ENCODE measurements around the gene CHST10. TPM values are rescaled to one million over a fixed set of nuclear protein-coding genes. Genes with fewer than 3 reads are reported as not detected.
"Not testable (repeated sequence)": the region's sequence is repeated elsewhere in the genome, so short reads cannot be mapped to it uniquely, and the experiment has no call there.

CHST10 gene, protein sequence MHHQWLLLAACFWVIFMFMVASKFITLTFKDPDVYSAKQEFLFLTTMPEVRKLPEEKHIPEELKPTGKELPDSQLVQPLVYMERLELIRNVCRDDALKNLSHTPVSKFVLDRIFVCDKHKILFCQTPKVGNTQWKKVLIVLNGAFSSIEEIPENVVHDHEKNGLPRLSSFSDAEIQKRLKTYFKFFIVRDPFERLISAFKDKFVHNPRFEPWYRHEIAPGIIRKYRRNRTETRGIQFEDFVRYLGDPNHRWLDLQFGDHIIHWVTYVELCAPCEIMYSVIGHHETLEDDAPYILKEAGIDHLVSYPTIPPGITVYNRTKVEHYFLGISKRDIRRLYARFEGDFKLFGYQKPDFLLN
- 10 to 100 TPM in 1 of 2 experiments, 1 to 10 TPM in 1; 8.5 to 14.8 TPM for total RNA-seq

DNA sequence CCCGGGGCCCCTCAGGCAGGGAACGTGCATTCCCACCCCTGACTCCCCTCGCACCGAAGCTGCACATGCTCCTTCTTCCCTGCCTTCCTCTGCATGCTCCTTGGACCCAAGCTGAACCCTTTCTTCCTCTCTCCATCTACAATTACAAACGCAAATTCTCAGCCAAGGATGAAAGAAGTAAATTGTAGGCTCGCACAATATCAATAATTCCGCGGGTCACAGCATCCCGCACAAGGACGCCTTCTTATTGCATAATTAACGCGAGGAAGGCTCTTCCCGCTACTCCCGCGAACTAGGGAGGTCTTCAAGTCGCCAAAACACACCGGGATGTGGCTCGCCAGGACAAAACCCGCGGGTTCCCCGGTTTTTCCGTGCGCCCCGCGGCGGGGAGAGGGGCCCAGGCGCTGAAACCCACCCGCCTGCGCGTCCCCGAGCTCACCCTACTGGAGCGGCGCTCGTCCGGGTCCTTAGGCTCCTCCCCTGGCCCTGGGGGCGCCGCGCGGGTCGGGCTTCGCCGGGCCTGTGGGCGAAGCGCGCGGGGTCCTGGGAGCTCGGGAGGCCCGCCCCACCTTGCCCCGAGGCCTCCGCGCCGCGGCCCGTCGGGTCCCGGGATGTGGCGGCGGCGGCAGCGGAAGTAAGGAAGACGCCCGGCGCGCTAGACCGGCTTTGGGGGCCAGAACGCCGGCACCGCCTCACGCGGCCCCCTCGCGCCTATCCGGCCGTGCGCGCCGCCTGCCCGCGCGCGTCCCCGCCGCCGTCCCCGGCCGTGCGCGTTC, at the start of gene CHST10:
TSS of gene CHST10 (minus strand) at position 734 of the 776 bp plus-strand sequence. CDS start 10,993 bp downstream, outside the sequence.
- Mint-ChIP-seq H3K4me3 (peak within 1 kb of the TSS; percentile 83), H3K27me3 (no peaks in the 10 kb centered on the region), H3K27ac (peak within 1 kb of the TSS; percentile 72), H3K36me3 (no peaks in the 10 kb centered on the region), H3K9me3 (ENCODE audit: low read depth) (no peaks in the 10 kb centered on the region), H3K4me1 (peaks cover 25% of the 10 kb centered on the region)
- ATAC-seq (peak; percentile 96), DNase-seq (peak; percentile 66)
- CTCF ChIA-PET, result interaction anchor here (1.8 kb wide), 1 partner anchor 9 kb away, joined by 3 read pairs; no protein-coding TSS in a partner anchor

DNA sequence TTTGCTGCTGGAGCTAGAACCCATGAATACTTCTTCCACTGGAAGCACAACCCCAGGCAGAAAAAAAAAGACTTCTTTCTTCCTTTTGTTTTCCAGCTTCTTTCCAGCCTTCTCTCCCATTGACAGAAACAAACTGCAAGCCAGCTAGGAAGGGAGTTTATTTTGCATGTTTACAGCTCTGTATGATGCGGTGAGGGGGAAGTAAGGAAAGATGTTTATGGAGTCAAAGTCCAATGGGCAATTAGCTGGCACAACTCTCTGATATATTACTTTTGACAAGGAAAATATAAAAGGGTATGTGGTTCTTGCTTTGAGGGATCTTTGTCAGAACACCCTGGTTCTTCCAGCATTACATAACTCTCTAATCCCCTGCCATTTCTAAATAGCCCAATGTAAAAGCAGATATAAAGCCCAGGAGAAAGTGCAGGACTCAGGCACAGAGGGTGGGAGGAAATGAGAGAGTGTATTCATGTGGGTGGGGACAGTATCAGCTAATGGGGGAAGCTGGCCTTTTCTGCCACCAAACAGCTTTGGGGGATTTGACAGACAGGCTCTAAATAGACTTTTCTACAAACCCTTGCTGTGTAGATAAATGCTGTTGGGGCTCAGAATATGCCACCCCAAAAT, 43.5 kb upstream of the CHST10 start:
- peaks cover 7% of the 10 kb centered on the region for H3K27me3 Mint-ChIP-seq
- H3K36me3 Mint-ChIP-seq, result peaks cover 5% of the 10 kb centered on the region
- no peak for ATAC-seq
- H3K4me1 Mint-ChIP-seq, result no peaks in the 10 kb centered on the region
- no peak overlapping the region for H3K4me3 Mint-ChIP-seq
- no peak for DNase-seq
- H3K9me3 Mint-ChIP-seq (ENCODE audit: low read depth), result peaks cover 12% of the 10 kb centered on the region
- H3K27ac Mint-ChIP-seq, result no peak overlapping the region
- CTCF ChIA-PET, result no interaction called here

DNA sequence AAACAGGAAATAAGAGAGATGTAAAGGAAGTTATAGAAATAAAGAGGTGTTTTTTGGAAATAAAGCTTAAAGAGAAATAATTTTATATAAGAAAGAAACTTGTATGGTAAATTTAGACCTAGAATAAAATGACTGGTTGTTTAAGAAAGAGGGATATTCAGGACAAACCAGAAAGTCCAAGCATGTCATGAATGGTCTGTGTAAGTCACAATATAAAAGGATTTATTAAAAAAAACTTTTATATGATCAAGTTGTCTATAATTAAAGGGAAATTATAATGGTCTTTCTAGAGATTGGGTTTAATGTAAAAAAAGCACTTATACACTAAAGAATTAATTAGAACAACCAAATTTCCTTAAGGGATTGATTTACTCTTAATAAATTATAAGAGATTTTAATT, 38.9 kb upstream of the CHST10 start:
- DNase-seq, H3K4me1 Mint-ChIP-seq, H3K36me3 Mint-ChIP-seq, CTCF ChIA-PET, ATAC-seq, H3K27ac Mint-ChIP-seq, H3K4me3 Mint-ChIP-seq, H3K27me3 Mint-ChIP-seq: not testable (repeated sequence)
- peaks cover 17% of the 10 kb centered on the region for H3K9me3 Mint-ChIP-seq (ENCODE audit: low read depth)

DNA sequence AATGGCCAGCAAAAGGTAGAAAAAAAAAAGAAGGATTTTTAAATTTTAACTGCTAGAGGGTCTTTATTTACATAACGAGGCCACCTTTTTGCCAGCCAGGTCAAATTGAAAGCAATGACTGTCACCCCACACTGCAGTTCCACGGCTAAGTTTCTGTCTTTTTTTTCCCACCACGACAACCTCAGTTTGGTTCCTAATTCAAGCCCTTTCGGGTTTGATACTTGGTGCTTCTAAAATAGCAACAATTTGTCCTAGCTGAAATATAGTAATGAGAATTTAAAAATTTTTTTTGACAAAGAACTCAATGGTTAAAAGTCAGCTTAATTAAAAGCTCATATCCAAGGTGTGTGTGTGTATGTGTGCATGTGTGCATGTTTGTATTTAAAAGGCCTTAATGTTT, 36.4 kb upstream of the CHST10 start:
- peaks cover 3% of the 10 kb centered on the region for H3K36me3 Mint-ChIP-seq
- H3K4me1 Mint-ChIP-seq, result no peaks in the 10 kb centered on the region
- peaks cover 2% of the 10 kb centered on the region for H3K27me3 Mint-ChIP-seq
- DNase-seq (no peak), ATAC-seq (no peak)
- H3K27ac Mint-ChIP-seq, result no peak overlapping the region
- peaks cover 7% of the 10 kb centered on the region for H3K9me3 Mint-ChIP-seq (ENCODE audit: low read depth)
- CTCF ChIA-PET, result no interaction called here
- H3K4me3 Mint-ChIP-seq, result no peak overlapping the region

DNA sequence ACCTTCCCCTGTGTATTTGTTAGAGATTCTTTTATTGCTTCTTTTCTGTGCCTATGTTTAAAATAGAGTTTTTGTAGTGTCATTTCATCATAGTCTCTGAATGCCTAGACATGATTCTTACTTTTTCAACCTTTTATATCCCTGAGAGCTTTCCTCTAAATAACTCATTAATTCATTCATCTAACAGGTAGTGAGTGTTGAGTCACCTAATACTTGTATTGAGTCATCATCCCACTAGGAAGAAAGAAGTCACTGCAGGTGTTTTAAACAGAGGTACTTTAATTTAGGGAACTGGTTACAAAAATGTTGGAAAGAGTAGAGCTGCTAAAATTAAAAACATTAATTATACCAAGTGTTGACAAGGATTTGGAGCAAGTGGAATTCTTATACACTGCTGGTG, 34.3 kb upstream of the CHST10 start:
- H3K27me3 Mint-ChIP-seq, result peaks cover 2% of the 10 kb centered on the region

DNA sequence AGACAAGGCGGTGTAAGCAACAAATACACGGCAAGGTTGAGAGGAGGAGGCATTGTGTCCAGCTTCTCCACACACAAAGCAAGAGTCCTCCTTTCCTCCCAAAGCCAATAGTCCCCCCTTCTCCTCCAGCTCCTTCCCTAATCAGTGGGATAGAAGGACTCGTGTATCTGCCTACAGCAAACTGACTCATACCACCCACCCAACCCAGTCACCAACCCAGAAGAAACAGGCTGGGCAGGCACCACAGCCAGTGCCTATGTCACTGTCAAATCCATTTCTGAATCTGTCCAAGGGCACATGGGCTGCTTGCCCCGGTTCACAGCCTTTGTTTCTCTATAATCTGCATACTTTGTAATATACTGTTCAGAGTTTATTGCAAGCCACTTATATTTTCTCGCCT, 33.6 kb upstream of the CHST10 start:
- no peak overlapping the region for H3K4me3 Mint-ChIP-seq
- DNase-seq (no peak), ATAC-seq (no peak)
- CTCF ChIA-PET, result no interaction called here
- H3K36me3 Mint-ChIP-seq, result no peaks in the 10 kb centered on the region
- peaks cover 4% of the 10 kb centered on the region for H3K9me3 Mint-ChIP-seq (ENCODE audit: low read depth)
- peaks cover 2% of the 10 kb centered on the region for H3K27me3 Mint-ChIP-seq
- H3K27ac Mint-ChIP-seq, result no peak overlapping the region
- no peaks in the 10 kb centered on the region for H3K4me1 Mint-ChIP-seq

More for the DNA sequence above, 34.3 kb upstream of the CHST10 start:
- DNase-seq (no peak), ATAC-seq (no peak)
- peaks cover 6% of the 10 kb centered on the region for H3K9me3 Mint-ChIP-seq (ENCODE audit: low read depth)
- H3K4me1 Mint-ChIP-seq, result no peaks in the 10 kb centered on the region
- CTCF ChIA-PET, result no interaction called here
- no peak overlapping the region for H3K27ac Mint-ChIP-seq
- no peak overlapping the region for H3K4me3 Mint-ChIP-seq
- H3K36me3 Mint-ChIP-seq, result peaks cover 1% of the 10 kb centered on the region

DNA sequence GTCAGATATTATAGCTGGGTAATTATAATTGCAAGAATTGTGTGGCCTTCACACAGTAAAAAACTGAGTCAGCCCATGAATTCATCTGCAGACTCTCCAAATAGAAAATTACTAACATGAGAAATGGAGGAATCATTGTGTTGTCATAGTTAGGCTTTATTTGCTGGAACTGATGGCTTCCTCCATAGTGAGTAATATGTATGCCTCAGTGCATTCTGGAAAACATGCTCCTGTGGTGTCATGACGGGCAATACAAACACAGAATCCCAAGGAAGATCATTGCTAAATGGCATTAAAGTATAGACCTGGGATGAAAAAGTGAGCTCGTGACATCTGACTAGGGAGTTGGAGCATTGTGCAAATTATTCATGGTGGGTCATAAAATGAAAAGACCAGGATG, 29.2 kb upstream of the CHST10 start:
- no peak for DNase-seq
- ATAC-seq, result no peak
- no peaks in the 10 kb centered on the region for H3K36me3 Mint-ChIP-seq
- no peak overlapping the region for H3K27ac Mint-ChIP-seq
- H3K4me3 Mint-ChIP-seq, result no peak overlapping the region
- no peaks in the 10 kb centered on the region for H3K4me1 Mint-ChIP-seq
- CTCF ChIA-PET, result no interaction called here
- H3K27me3 Mint-ChIP-seq, result no peaks in the 10 kb centered on the region
- H3K9me3 Mint-ChIP-seq (ENCODE audit: low read depth), result no peaks in the 10 kb centered on the region

DNA sequence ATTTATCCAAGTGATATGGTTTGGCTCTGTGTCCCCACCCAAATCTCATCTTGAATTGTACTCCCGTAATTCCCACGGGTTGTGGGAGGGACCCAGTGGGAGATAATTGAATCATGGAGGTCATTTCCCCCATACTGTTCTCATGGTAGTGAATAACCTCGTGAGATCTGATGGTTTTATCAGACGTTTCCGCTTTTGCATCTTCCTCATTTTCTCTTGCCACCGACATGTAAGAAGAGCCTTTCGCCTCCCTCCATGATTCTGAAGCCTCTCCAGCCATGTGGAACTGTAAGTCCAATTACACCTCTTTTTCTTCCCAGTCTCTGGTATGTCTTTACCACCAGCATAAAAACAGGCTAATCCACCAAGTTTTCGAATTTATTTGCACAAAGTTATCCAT, 20.3 kb upstream of the CHST10 start:
- no peak overlapping the region for H3K27ac Mint-ChIP-seq
- H3K9me3 Mint-ChIP-seq (ENCODE audit: low read depth), result no peaks in the 10 kb centered on the region
- H3K36me3 Mint-ChIP-seq, result no peaks in the 10 kb centered on the region
- H3K4me1 Mint-ChIP-seq, result no peaks in the 10 kb centered on the region
- no peak for DNase-seq
- ATAC-seq, result no peak
- no peak overlapping the region for H3K4me3 Mint-ChIP-seq
- H3K27me3 Mint-ChIP-seq, result peaks cover 23% of the 10 kb centered on the region
- CTCF ChIA-PET, result no interaction called here

DNA sequence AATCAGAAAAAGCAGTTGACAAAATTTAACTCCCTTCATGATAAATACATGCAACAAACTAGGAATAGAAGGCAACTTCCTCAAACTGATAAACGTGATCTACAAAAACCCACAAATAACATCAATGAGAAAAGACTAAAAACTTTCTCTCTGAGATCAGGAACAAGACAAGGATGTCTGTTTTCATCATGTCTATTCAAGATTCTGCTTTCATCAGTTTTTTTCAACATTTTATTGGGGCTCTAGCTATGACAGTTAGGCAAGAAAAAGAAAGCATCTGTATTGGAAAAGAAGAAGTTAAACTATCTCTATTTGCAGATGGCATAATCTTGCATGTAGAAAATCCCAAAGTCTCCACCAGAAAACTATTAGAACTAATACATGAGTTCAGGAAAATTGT, 12.3 kb upstream of the CHST10 start:
- Mint-ChIP-seq H3K27ac (no peak overlapping the region), H3K4me3 (no peak overlapping the region), H3K4me1 (peaks cover 5% of the 10 kb centered on the region), H3K27me3 (peaks cover 39% of the 10 kb centered on the region), H3K36me3 (peaks cover 1% of the 10 kb centered on the region), H3K9me3 (ENCODE audit: low read depth) (peaks cover 5% of the 10 kb centered on the region)
- DNase-seq (no peak), ATAC-seq (no peak)
- CTCF ChIA-PET, result no interaction called here

DNA sequence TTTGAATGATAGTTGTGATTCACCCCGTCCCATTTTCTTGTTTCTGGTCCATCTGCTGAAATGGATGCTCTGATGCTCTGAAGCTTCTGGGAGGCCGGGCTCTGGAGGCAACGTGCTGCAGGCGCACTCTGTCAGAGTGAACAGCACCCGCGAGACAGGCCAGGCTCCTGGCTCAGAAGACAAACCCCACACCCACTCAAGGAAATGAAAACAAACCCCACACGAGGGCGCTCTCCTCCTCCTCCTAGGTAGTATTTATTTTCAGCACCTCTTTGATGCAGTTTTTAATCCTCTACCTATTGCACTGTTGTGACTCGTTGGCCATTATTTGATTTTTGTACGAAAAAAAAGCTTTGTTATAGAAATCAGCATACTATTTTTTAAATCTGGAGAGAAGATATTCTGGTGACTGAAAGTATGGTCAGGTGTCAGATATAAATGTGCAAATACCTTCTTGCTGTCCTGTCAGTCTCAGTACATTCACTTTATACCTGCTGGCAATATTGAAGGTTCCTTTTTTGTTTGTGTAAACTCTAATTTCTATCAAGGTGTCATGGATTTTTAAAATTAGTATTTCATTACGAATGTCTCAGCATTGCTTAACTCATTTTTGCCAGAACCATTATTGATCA, 10.3 kb upstream of the CHST10 start:
- no peak overlapping the region for H3K27ac Mint-ChIP-seq
- ATAC-seq (peak; percentile 73), DNase-seq (peak; percentile 77)
- peaks cover 5% of the 10 kb centered on the region for H3K9me3 Mint-ChIP-seq (ENCODE audit: low read depth)
- peaks cover 1% of the 10 kb centered on the region for H3K36me3 Mint-ChIP-seq
- CTCF ChIA-PET, result interaction anchor here (0.9 kb wide), 1 partner anchor 21 kb away, joined by 3 read pairs; no protein-coding TSS in a partner anchor
- no peak overlapping the region for H3K4me3 Mint-ChIP-seq
- H3K27me3 Mint-ChIP-seq, result peaks cover 37% of the 10 kb centered on the region
- H3K4me1 Mint-ChIP-seq, result peaks cover 5% of the 10 kb centered on the region

DNA sequence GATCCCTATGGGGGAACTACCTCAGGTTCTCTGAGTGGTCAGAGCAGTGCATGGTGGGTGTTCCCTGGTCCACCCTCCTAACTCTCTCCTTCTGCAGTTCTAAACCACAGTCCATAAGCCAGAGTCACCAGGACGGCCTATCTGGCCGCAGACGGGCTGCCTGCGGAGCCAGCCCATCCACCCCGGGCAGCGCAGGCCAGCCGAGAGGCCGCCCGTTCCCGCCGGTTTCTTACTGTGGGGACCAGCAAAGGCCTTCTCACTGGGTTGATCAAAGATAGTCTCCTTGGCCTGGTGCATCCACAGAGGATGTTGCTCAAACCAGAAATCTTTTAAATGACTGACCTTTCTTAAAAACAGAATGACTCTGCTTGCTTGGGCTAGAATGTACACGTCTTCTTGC, 9.6 kb upstream of the CHST10 start:
- Mint-ChIP-seq H3K27me3 (peaks cover 34% of the 10 kb centered on the region), H3K27ac (no peak overlapping the region), H3K4me1 (peaks cover 5% of the 10 kb centered on the region), H3K4me3 (no peak overlapping the region), H3K9me3 (ENCODE audit: low read depth) (peaks cover 5% of the 10 kb centered on the region), H3K36me3 (peaks cover 1% of the 10 kb centered on the region)
- CTCF ChIA-PET, result no interaction called here
- ATAC-seq (no peak), DNase-seq (no peak)

DNA sequence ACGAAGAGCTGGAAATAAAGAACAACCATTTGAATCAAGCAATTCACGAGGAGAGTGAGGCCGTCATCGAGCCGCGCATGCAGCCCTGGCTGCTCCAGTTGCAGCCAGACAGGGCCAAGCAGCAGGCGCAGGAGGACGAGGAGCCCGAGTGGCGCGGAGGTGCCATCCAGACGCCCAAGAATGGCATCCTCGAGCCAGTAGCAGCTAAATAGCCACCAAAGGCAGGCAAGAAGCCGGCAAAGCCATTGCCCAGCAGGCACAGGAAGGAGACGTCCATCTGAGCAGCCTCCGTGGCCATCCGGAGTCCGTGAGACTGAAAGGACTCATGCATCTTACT, 8.9 kb upstream of the CHST10 start:
- H3K4me3 Mint-ChIP-seq, result no peak overlapping the region
- no peak overlapping the region for H3K27ac Mint-ChIP-seq
- peaks cover 5% of the 10 kb centered on the region for H3K9me3 Mint-ChIP-seq (ENCODE audit: low read depth)
- DNase-seq (no peak), ATAC-seq (no peak)
- peaks cover 34% of the 10 kb centered on the region for H3K27me3 Mint-ChIP-seq
- H3K4me1 Mint-ChIP-seq, result peaks cover 5% of the 10 kb centered on the region
- CTCF ChIA-PET, result interaction anchor here (1.2 to 1.4 kb wide), 2 partner anchors 12 to 73 kb away, joined by 3 read pairs; no protein-coding TSS in a partner anchor
- peaks cover 1% of the 10 kb centered on the region for H3K36me3 Mint-ChIP-seq
